HepG2 (cell line): Measurements from ENCODE around the gene MAGIX. TPM values are rescaled to one million over a fixed set of nuclear protein-coding genes. Genes with fewer than 3 reads are reported as not detected.
A peak's percentile ranks its signal among the peaks of the same experiment; 100 is the strongest.

Source experiments
- DMAP1 ChIP-seq: IDR thresholded peaks from 2 replicates; pipeline ENCODE4 v1.6.1; 2016
- MXD4 ChIP-seq: IDR thresholded peaks from 2 replicates; pipeline ENCODE4 v1.6.1; 2016; ENCODE audit warnings: mild to moderate bottlenecking, missing biosample characterization, missing genetic modification reagents
- NR2F6 ChIP-seq, 2 experiments: IDR thresholded peaks; 2 replicates each; pipeline ENCODE4 v1.6.1; 2016; ENCODE audit warnings: antibody characterized with exemption in 1 of 2, mild to moderate bottlenecking in 1 of 2
- PHB2 ChIP-seq: fragments of 450-650 bp; IDR thresholded peaks from 2 replicates; pipeline ENCODE4 v1.6.1; 2018; ENCODE audit not compliant: partially characterized antibody
- RXRA ChIP-seq: sonication (generic); formaldehyde crosslinking; IDR thresholded peaks from 2 replicates; pipeline ENCODE4 v1.5.1; 2020; ENCODE audit warnings: missing genetic modification reagents
- SP1 ChIP-seq, 2 experiments: fragments of 450-650 bp in 1 of 2; sonication (generic) in 1 of 2; formaldehyde crosslinking in 1 of 2; IDR thresholded peaks; 2 replicates each; pipeline versions ENCODE4 v1.4.0 to v1.6.1; 2016 to 2020; ENCODE audit warnings: missing genetic modification reagents in 1 of 2
- SRSF9 ChIP-seq: fragments of 200-400 bp; formaldehyde crosslinking; IDR thresholded peaks from 2 replicates; pipeline ENCODE4 v1.6.1; 2018; ENCODE audit warnings: borderline replicate concordance, mild to moderate bottlenecking, low read depth, low read length; ENCODE audit not compliant: insufficient read depth, poor library complexity, severe bottlenecking
- ZBTB46 ChIP-seq: sonication (generic); formaldehyde crosslinking; IDR thresholded peaks from 2 replicates; pipeline ENCODE4 v1.4.0; 2020; ENCODE audit warnings: mild to moderate bottlenecking, missing genetic modification reagents, borderline replicate concordance
- ZBTB7B ChIP-seq: sonication (generic); formaldehyde crosslinking; IDR thresholded peaks from 2 replicates; pipeline ENCODE4 v1.4.0; 2020; ENCODE audit warnings: missing genetic modification reagents
- ZFP41 ChIP-seq: sonication (generic); formaldehyde crosslinking; IDR thresholded peaks from 2 replicates; pipeline ENCODE4 v1.4.0; 2020; ENCODE audit warnings: mild to moderate bottlenecking, missing genetic modification reagents, borderline replicate concordance
- ZMYM2 ChIP-seq: sonication (generic); formaldehyde crosslinking; IDR thresholded peaks from 2 replicates; pipeline ENCODE4 v1.8.0; 2022; ENCODE audit warnings: mild to moderate bottlenecking, missing genetic modification reagents
- ZNF484 ChIP-seq: sonication (generic); formaldehyde crosslinking; IDR thresholded peaks from 2 replicates; pipeline ENCODE4 v1.5.1; 2020; ENCODE audit warnings: mild to moderate bottlenecking, low read depth, missing genetic modification reagents, borderline replicate concordance
- ZNF605 ChIP-seq: sonication (generic); formaldehyde crosslinking; IDR thresholded peaks from 2 replicates; pipeline ENCODE4 v1.8.0; 2022; ENCODE audit warnings: mild to moderate bottlenecking, missing genetic modification reagents
- ZNF609 ChIP-seq: sonication (generic); formaldehyde crosslinking; IDR thresholded peaks from 2 replicates; pipeline ENCODE4 v1.4.0; 2020; ENCODE audit warnings: mild to moderate bottlenecking, missing genetic modification reagents, borderline replicate concordance
- polyA plus RNA-seq, 8 experiments: library from polyadenylated mRNA; depleted of rRNA in 3 of 8; stranded (reverse) in 7 of 8; unstranded in 1 of 8; fragments of >200 nt; fragmentation: Illumina TruSeq in 4 of 8; extraction: Trizol in 4 of 8; gene quantifications; 2 replicates each; pipeline versions ENCODE4 v1.2.1 to v1.2.3, GENCODE V29; 2011 to 2016; ENCODE audit warnings: low read depth in 4 of 8, missing spikeins in 1 of 8, mixed read lengths in 1 of 8; ENCODE audit not compliant: insufficient read depth in 1 of 8
- total RNA-seq, 5 experiments: library from RNA; depleted of rRNA; stranded (reverse); fragments of >200 nt; fragmentation: Illumina TruSeq; extraction: Trizol; gene quantifications; 2 replicates each; pipeline ENCODE4 v1.2.3, GENCODE V29; 2016; ENCODE audit warnings: low read depth in 1 of 5
- TF ChIP-seq, protein P1 (sequence below), 2 experiments: IDR thresholded peaks; 2 replicates each; pipeline ENCODE4 v1.6.1; 2011 to 2012; ENCODE audit warnings: low read length in 2 of 2, borderline replicate concordance in 1 of 2, low read depth in 1 of 2, mild to moderate bottlenecking in 1 of 2, moderate library complexity in 1 of 2
- TF ChIP-seq, protein P2 (sequence below): sonication (generic); formaldehyde crosslinking; IDR thresholded peaks from 2 replicates; pipeline ENCODE4 v1.4.0; 2020; ENCODE audit warnings: missing genetic modification reagents

Gene MAGIX
- total and polyA plus RNA-seq, 2 of the 13 experiments (the other 11 are each of a cell fraction or from before 2014, with no cell fraction given): 0.63 to 1.2 TPM

DNA sequence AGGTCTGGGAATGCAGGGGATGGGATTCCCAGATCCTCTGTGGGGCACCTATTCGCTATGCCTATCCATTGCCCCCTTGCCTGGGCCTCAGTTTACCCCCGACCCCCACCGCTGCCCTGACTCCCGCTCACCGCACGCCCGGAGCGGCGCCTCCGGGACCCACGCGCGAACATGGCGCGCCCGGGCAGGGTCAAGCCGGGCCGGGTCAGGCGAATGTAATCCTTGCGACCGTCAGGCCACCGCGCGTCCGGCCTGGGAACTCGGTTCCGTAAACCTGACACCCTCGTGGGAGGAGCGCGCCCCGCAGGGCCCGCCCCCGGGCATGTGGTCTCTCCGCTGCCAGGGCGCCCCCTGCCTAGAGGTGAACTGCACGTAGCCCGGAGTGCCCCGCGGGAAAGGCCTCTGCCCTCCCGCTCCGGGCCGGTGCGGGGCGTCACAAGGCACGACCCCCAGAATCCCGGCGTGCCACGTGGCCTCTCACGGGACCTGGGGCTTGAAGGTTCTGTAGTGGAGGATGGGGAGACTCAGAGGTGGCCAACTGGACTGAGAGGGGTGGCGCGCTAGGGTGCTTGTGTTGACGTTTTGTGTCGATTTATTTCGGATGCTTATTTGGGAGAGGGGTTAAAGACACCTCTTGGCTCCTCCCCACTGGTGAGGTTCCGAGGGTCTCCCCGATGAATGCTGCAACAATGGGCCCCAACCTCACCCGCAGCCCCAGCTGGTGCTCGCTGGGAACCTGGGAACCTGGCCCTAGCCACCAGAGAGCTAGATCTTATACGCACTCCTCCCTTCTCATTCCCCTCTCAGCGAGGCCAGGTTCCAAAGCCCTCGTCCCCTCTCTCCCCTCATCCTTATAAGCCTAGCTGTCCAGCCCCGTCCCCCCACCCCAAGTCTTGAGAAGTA is 23.8 kb downstream of the MAGIX start, which contains the start of gene PRICKLE3 (continued):
- TF ChIP-seq SP1 (IDR thresholded peaks at IDR 0.05) (no peak), SP1 (CRISPR knock-in tag; IDR thresholded peaks at IDR 0.05) (peak; percentile 77), RXRA (CRISPR knock-in tag) (peak; percentile 65), ZNF484 (no peak), NR2F6 (IDR thresholded peaks at IDR 0.05) (no peak), NR2F6 (CRISPR knock-in tag; IDR thresholded peaks at IDR 0.05) (peak; percentile 57), ZBTB46 (CRISPR knock-in tag) (no peak), MXD4 (CRISPR knock-in tag) (0 out of 2 replicates have a peak, but pooled peaks have one; percentile 54), ZFP41 (CRISPR knock-in tag) (no peak), ZNF609 (no peak), ZBTB7B (CRISPR knock-in tag) (peak; percentile 77), DMAP1 (CRISPR knock-in tag) (peak; percentile 32; the same call in 1 of the 2 replicates), ZMYM2 (CRISPR knock-in tag) (no peak), SRSF9 (no peak), ZNF605 (CRISPR knock-in tag) (0 out of 2 replicates have a peak, but pooled peaks have one; percentile 21), PHB2 (no peak)
- TF ChIP-seq, protein P1, sequence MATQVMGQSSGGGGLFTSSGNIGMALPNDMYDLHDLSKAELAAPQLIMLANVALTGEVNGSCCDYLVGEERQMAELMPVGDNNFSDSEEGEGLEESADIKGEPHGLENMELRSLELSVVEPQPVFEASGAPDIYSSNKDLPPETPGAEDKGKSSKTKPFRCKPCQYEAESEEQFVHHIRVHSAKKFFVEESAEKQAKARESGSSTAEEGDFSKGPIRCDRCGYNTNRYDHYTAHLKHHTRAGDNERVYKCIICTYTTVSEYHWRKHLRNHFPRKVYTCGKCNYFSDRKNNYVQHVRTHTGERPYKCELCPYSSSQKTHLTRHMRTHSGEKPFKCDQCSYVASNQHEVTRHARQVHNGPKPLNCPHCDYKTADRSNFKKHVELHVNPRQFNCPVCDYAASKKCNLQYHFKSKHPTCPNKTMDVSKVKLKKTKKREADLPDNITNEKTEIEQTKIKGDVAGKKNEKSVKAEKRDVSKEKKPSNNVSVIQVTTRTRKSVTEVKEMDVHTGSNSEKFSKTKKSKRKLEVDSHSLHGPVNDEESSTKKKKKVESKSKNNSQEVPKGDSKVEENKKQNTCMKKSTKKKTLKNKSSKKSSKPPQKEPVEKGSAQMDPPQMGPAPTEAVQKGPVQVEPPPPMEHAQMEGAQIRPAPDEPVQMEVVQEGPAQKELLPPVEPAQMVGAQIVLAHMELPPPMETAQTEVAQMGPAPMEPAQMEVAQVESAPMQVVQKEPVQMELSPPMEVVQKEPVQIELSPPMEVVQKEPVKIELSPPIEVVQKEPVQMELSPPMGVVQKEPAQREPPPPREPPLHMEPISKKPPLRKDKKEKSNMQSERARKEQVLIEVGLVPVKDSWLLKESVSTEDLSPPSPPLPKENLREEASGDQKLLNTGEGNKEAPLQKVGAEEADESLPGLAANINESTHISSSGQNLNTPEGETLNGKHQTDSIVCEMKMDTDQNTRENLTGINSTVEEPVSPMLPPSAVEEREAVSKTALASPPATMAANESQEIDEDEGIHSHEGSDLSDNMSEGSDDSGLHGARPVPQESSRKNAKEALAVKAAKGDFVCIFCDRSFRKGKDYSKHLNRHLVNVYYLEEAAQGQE (IDR thresholded peaks at IDR 0.05; ENCODE audit: borderline replicate concordance in 1 of 2, low read depth in 1 of 2, low read length in 2 of 2): no peak
- TF ChIP-seq, protein P2, sequence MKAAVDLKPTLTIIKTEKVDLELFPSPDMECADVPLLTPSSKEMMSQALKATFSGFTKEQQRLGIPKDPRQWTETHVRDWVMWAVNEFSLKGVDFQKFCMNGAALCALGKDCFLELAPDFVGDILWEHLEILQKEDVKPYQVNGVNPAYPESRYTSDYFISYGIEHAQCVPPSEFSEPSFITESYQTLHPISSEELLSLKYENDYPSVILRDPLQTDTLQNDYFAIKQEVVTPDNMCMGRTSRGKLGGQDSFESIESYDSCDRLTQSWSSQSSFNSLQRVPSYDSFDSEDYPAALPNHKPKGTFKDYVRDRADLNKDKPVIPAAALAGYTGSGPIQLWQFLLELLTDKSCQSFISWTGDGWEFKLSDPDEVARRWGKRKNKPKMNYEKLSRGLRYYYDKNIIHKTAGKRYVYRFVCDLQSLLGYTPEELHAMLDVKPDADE: no peak
